GM20000 (cell line): ENCODE measurements around the gene MAPK8.

Experiments used
- DNase-seq: peaks from one replicate; pipeline ENCODE4 v3.0.0; 2012; ENCODE audit warnings: low spot score
- TF ChIP-seq, protein P1 (sequence below): IDR thresholded peaks from 2 replicates; pipeline ENCODE4 v1.5.1; 2012; ENCODE audit warnings: mild to moderate bottlenecking, control low read depth; ENCODE audit errors: extremely low read depth, missing control alignments

The MAPK8 gene

DNA sequence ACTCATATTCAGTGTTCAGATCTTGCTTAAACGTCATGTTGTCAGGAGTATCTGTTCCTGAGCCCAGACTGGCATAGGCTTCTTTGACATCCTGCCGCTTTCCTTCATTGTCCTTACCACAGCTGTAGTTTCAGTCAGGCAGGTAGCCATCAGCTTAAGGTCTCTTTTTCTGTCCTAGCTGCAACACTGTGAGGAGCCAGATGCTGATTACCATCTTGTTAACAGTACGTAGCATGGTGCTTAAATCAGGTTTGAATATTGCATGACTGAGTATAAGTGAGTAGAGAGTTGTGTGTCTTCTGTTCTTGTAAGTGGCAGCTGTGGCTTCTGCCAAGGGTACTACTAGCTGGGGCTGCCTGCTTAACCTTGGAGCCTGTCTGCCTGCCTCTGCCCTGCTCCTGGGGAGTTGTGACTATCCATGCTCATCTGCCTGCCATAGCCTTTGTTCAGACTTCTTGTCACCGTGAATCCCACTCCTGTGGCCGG is 92.6 kb downstream of the MAPK8 start:
- no peak for DNase-seq
- TF ChIP-seq, protein P1, sequence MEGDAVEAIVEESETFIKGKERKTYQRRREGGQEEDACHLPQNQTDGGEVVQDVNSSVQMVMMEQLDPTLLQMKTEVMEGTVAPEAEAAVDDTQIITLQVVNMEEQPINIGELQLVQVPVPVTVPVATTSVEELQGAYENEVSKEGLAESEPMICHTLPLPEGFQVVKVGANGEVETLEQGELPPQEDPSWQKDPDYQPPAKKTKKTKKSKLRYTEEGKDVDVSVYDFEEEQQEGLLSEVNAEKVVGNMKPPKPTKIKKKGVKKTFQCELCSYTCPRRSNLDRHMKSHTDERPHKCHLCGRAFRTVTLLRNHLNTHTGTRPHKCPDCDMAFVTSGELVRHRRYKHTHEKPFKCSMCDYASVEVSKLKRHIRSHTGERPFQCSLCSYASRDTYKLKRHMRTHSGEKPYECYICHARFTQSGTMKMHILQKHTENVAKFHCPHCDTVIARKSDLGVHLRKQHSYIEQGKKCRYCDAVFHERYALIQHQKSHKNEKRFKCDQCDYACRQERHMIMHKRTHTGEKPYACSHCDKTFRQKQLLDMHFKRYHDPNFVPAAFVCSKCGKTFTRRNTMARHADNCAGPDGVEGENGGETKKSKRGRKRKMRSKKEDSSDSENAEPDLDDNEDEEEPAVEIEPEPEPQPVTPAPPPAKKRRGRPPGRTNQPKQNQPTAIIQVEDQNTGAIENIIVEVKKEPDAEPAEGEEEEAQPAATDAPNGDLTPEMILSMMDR, result no peak

DNA sequence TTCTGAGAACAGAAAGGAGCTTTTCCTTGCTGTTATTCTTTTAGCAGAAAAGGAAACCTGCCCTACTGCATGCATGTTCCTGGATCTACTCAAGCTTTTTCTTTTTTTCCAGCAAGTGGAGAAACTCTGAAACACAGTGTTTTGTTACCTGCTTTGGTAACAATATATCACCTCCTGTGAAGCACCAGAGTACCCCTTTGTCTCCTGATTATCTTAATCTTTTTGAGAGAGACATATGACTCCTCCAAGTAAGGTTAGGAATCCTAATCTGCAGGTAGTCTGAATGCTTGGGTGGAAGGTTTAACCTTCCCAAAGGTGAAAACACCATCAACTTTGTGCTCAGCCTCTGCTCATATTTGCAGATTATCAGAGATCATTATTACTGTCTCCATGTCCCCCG is 93.1 kb downstream of the MAPK8 start:
- TF ChIP-seq, protein P1, result no peak
- no peak for DNase-seq

DNA sequence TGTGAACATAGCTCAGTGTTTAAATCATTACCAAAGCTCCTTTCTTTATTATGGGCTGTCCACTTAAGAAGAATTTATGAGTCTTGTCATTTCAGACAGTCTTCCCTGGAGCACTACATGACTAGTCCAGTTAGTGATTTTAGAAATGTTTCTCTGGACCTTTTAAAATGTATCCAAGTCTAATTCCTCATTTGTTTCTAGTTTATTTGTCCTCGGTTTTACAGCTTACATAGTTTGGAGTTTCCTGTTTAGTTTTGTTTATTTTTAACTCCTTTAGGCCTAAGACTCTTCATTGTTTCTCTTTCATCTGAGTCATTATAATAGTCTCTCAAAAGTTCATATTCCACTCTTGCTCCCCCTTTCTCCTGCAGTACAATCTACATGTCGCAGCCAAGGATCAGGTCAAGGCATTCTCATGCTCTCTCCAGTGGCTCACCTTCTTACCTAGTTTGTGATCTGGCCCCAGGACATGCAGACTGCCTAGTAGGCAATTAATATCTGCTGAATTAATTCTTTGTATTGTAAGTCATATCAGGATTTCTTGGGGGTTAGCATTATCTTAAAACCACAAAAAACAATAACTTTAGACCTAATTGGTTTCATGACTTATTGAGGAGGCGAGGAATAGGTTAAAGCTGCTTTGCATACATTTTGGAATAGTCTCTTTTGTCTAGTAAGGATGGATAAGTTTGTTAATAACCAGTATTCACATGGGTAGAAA is 93.8 kb downstream of the MAPK8 start:
- TF ChIP-seq, protein P1, result no peak
- no peak for DNase-seq

DNA sequence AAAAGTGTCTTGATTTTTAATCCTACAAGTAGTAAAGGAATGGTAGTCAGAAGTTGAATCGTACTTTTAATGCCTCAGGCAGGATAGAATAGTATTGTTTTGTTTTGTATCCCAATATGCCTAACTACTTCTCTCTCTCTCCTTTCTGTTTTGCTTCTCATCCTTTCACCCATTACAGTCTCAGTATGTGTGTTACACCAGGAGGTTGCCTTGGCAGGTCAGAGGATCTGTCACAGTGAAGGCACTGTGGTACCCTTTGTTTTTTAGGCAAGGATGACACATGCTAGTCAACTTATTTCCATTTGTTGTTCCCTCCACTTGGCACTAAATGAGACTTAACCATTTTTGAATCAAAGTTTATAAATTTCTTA is 94.4 kb downstream of the MAPK8 start:
- no peak for DNase-seq
- TF ChIP-seq, protein P1, result no peak

DNA sequence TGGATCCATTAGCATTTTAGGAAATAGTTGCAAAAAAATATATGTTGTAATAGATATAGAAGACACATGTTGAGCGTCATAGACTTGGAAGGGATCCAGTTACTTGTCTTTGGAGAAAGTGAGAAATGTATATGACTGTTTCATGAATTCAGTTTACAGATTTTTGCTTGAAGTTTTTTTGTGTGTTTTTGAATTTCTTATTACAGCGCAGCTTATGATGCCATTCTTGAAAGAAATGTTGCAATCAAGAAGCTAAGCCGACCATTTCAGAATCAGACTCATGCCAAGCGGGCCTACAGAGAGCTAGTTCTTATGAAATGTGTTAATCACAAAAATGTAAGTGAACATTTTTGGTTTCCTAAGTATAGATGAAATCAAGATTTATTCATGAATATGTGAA is 98.2 kb downstream of the MAPK8 start:
- no peak for DNase-seq
- TF ChIP-seq, protein P1, result no peak

DNA sequence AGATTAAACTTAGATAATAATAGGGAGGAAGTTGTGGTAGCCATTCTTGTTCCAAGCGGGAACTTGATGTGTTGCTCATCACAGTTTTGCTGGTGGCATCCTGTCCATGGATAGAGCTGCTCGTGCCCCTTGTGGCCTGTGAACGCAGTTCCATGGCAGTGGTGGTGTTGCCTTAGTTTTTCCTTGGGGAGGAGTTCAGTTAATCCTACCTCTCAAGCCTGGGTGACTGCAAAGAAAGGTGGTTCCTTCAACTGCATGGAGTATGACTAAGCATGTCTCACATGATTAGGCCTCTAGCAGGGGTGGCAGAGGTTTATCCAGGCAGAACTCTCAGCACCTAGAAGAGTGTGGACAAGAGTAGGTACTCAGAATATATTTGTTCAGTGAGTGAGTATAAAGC is 99.7 kb downstream of the MAPK8 start:
- TF ChIP-seq, protein P1, result no peak
- DNase-seq, result no peak

DNA sequence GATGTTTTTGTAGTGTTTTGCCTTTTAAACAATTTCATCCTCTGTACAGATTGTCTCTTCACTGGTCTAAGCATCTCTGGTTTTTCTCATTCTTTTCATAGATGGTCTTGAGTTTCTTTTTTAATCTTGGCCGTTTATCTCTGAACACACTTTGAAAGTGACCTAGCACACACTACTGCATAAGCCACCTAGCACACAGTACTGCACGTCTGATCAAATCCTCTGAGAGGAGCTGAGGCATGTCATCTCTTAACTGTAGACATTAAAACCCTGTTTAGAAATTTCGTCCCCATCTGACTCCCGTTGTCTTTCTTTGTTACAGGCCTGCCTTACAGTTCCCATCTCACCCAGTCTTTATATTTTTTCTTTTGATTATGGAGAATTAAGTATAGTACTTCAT is 100.2 kb downstream of the MAPK8 start:
- TF ChIP-seq, protein P1, result no peak
- no peak for DNase-seq
